H7 (cell line): ENCODE results near the gene SLC37A1. TPM values are rescaled to one million over a fixed set of nuclear protein-coding genes. Genes with fewer than 3 reads are reported as not detected.
A peak's percentile ranks its signal among the peaks of the same experiment; 100 is the strongest.

Source experiments
- DNase-seq: peaks from one replicate; pipeline ENCODE4 v3.0.0; 2012
- H3K27me3 ChIP-seq: 2 replicates; pipeline ENCODE4 v1.6.0; 2011; ENCODE audit warnings: mild to moderate bottlenecking, low read length; ENCODE audit not compliant: control insufficient read depth, insufficient read depth
- H3K36me3 ChIP-seq: replicated peaks from 2 replicates; pipeline ENCODE4 v1.5.1; 2011; ENCODE audit warnings: low read length; ENCODE audit not compliant: control insufficient read depth, insufficient read depth
- H3K4me3 ChIP-seq: 2 replicates; pipeline ENCODE4 v1.5.1; 2011; ENCODE audit warnings: low read depth, mild to moderate bottlenecking, control low read depth, low read length, moderate library complexity; ENCODE audit not compliant: insufficient read depth
- total RNA-seq: library from RNA; depleted of rRNA; stranded (reverse); fragments of >200 nt; shearing (Covaris generic); gene quantifications from 2 replicates; pipeline ENCODE4 v1.2.3, GENCODE V29; 2014

SLC37A1 gene
- total RNA-seq, 1 experiment from 2014 or later: 8.2 TPM

- Histone ChIP-seq H3K36me3 (no peaks in the 10 kb centered on the region), H3K27me3 (peaks cover 5% of the 10 kb centered on the region; the same call in 1 of the 2 replicates), H3K4me3 (no peak overlapping the region)
- DNase-seq: no peak
Observed at GRCh38 chr21:42490720-42491119, 22.9 kb upstream of the SLC37A1 start.

GRCh38 chr21:42491328-42491727 lies 22.3 kb upstream of the SLC37A1 start:
- no peak for DNase-seq
- Histone ChIP-seq H3K4me3 (no peak overlapping the region), H3K36me3 (no peaks in the 10 kb centered on the region), H3K27me3 (peaks cover 5% of the 10 kb centered on the region; the same call in 1 of the 2 replicates)

GRCh38 chr21:42492201-42492600 lies 21.5 kb upstream of the SLC37A1 start:
- Histone ChIP-seq H3K27me3 (peaks cover 8% of the 10 kb centered on the region; the same call in 1 of the 2 replicates), H3K36me3 (no peaks in the 10 kb centered on the region), H3K4me3 (no peak overlapping the region)
- no peak for DNase-seq

GRCh38 chr21:42493109-42494060 lies 20.3 kb upstream of the SLC37A1 start:
- H3K36me3 ChIP-seq: no peaks in the 10 kb centered on the region
- no peak for DNase-seq
- peaks cover 10% of the 10 kb centered on the region; the same call in 1 of the 2 replicates for H3K27me3 ChIP-seq
- no peak overlapping the region for H3K4me3 ChIP-seq

- no peak for DNase-seq
- Histone ChIP-seq H3K4me3 (no peak overlapping the region), H3K36me3 (no peaks in the 10 kb centered on the region), H3K27me3 (peaks cover 10% of the 10 kb centered on the region; the same call in 1 of the 2 replicates)
Observed at GRCh38 chr21:42495027-42495426, 18.6 kb upstream of the SLC37A1 start.

- DNase-seq: no peak
- Histone ChIP-seq H3K27me3 (peaks cover 10% of the 10 kb centered on the region; the same call in 1 of the 2 replicates), H3K4me3 (peak overlapping the region; percentile 56), H3K36me3 (no peaks in the 10 kb centered on the region)
Observed at GRCh38 chr21:42495765-42496119, 17.9 kb upstream of the SLC37A1 start.

GRCh38 chr21:42496120-42496838 lies 17.4 kb upstream of the SLC37A1 start, which contains the start of gene RSPH1:
RSPH1 (minus strand) TSS chr21:42496224; CDS start chr21:42496186, 38 bp downstream.
- H3K4me3 ChIP-seq: peak within 1 kb of the TSS; percentile 76
- peaks cover 10% of the 10 kb centered on the region; the same call in 1 of the 2 replicates for H3K27me3 ChIP-seq
- H3K36me3 ChIP-seq: no peaks in the 10 kb centered on the region
- DNase-seq: peak; percentile 98

GRCh38 chr21:42496839-42497202 lies 16.8 kb upstream of the SLC37A1 start:
- H3K27me3 ChIP-seq: peaks cover 10% of the 10 kb centered on the region; the same call in 1 of the 2 replicates
- peak; percentile 71 for DNase-seq
- H3K4me3 ChIP-seq: peak overlapping the region; percentile 76
- no peaks in the 10 kb centered on the region for H3K36me3 ChIP-seq

- DNase-seq: no peak
- Histone ChIP-seq H3K4me3 (no peak overlapping the region), H3K36me3 (no peaks in the 10 kb centered on the region), H3K27me3 (peaks cover 10% of the 10 kb centered on the region; the same call in 1 of the 2 replicates)
Observed at GRCh38 chr21:42498012-42498411, 15.6 kb upstream of the SLC37A1 start.

- H3K27me3 ChIP-seq: peaks cover 10% of the 10 kb centered on the region; the same call in 1 of the 2 replicates
- peak; percentile 51 for DNase-seq
- H3K4me3 ChIP-seq: no peak overlapping the region
- H3K36me3 ChIP-seq: no peaks in the 10 kb centered on the region
Observed at GRCh38 chr21:42499444-42500112, 14.1 kb upstream of the SLC37A1 start.

GRCh38 chr21:42500225-42500624 lies 13.4 kb upstream of the SLC37A1 start:
- Histone ChIP-seq H3K27me3 (peaks cover 8% of the 10 kb centered on the region; the same call in 1 of the 2 replicates), H3K4me3 (no peak overlapping the region), H3K36me3 (no peaks in the 10 kb centered on the region)
- DNase-seq: no peak

GRCh38 chr21:42500736-42501135 lies 12.9 kb upstream of the SLC37A1 start:
- DNase-seq: no peak
- Histone ChIP-seq H3K36me3 (no peaks in the 10 kb centered on the region), H3K27me3 (peaks cover 5% of the 10 kb centered on the region; the same call in 1 of the 2 replicates), H3K4me3 (no peak overlapping the region)

- DNase-seq: no peak
Observed at GRCh38 chr21:42503711-42504110, 9.9 kb upstream of the SLC37A1 start.

GRCh38 chr21:42505090-42505726 lies 8.4 kb upstream of the SLC37A1 start:
- Histone ChIP-seq H3K4me3 (no peak overlapping the region), H3K27me3 (no peaks in the 10 kb centered on the region; the same call in 1 of the 2 replicates), H3K36me3 (no peaks in the 10 kb centered on the region)
- no peak for DNase-seq

More at GRCh38 chr21:42503711-42504110, 9.9 kb upstream of the SLC37A1 start:
- H3K4me3 ChIP-seq: no peak overlapping the region
- H3K36me3 ChIP-seq: no peaks in the 10 kb centered on the region
- no peaks in the 10 kb centered on the region; the same call in 1 of the 2 replicates for H3K27me3 ChIP-seq
